Activated CD4-positive, alpha-beta T cell treated with anti-CD3 and anti-CD28 coated beads for 4 hours (primary cell): ENCODE results near the gene EXOC6B.
"Not testable (repeated sequence)": the region's sequence is repeated elsewhere in the genome, so short reads cannot be mapped to it uniquely, and the experiment has no call there.

ENCODE experiments used
- DNase-seq, 2 donors: peaks; one replicate each; pipeline ENCODE4 v3.0.0-alpha.2; 2020

The EXOC6B gene

GRCh38 chr2:72423756-72424155 lies 402.1 kb downstream of the EXOC6B start:
- DNase-seq, result no peak

- DNase-seq, result not testable (repeated sequence)
Observed at GRCh38 chr2:72421771-72422379, 404.0 kb downstream of the EXOC6B start.

- no peak for DNase-seq
Observed at GRCh38 chr2:72415781-72416475, 409.9 kb downstream of the EXOC6B start.

GRCh38 chr2:72415241-72415661 lies 410.6 kb downstream of the EXOC6B start:
- DNase-seq, result no peak

- DNase-seq, result no peak
Observed at GRCh38 chr2:72414137-72414760, 411.6 kb downstream of the EXOC6B start.

- DNase-seq, result no peak
Observed at GRCh38 chr2:72413716-72414115, 412.1 kb downstream of the EXOC6B start.

GRCh38 chr2:72412214-72412613 lies 413.6 kb downstream of the EXOC6B start:
- DNase-seq, result no peak

GRCh38 chr2:72399879-72400278 lies 426.0 kb downstream of the EXOC6B start:
- no peak for DNase-seq

- no peak for DNase-seq
Observed at GRCh38 chr2:72395096-72395495, 430.7 kb downstream of the EXOC6B start.

GRCh38 chr2:72394541-72395070 lies 431.2 kb downstream of the EXOC6B start:
- no peak for DNase-seq

- no peak for DNase-seq
Observed at GRCh38 chr2:72389447-72389846, 436.4 kb downstream of the EXOC6B start.

- no peak for DNase-seq
Observed at GRCh38 chr2:72388263-72388662, 437.6 kb downstream of the EXOC6B start.

GRCh38 chr2:72386288-72386687 lies 439.5 kb downstream of the EXOC6B start:
- no peak for DNase-seq

GRCh38 chr2:72378753-72379348 lies 447.0 kb downstream of the EXOC6B start:
- no peak for DNase-seq

GRCh38 chr2:72367530-72368225 lies 458.2 kb downstream of the EXOC6B start:
- no peak for DNase-seq

GRCh38 chr2:72363406-72363805 lies 462.4 kb downstream of the EXOC6B start:
- DNase-seq, result no peak

- DNase-seq, result no peak
Observed at GRCh38 chr2:72362733-72363132, 463.1 kb downstream of the EXOC6B start.

- no peak for DNase-seq
Observed at GRCh38 chr2:72361521-72361920, 464.3 kb downstream of the EXOC6B start.

- no peak for DNase-seq
Observed at GRCh38 chr2:72361042-72361441, 464.8 kb downstream of the EXOC6B start.

- no peak for DNase-seq
Observed at GRCh38 chr2:72350852-72351251, 475.0 kb downstream of the EXOC6B start.

- no peak for DNase-seq
Observed at GRCh38 chr2:72349016-72349415, 476.8 kb downstream of the EXOC6B start.

GRCh38 chr2:72347081-72347480 lies 478.8 kb downstream of the EXOC6B start:
- no peak for DNase-seq

- DNase-seq, result no peak
Observed at GRCh38 chr2:72341639-72342038, 484.2 kb downstream of the EXOC6B start.
